PFSK-1 (cell line): ENCODE results near the gene CD22.

ENCODE experiments used
- FOXP2 ChIP-seq: optimal IDR thresholded peaks from 2 replicates; pipeline ENCODE3; 2011; ENCODE audit warnings: borderline replicate concordance, control low read depth, inconsistent platforms; ENCODE audit not compliant: insufficient read depth; ENCODE audit errors: extremely low read length, extremely low read depth
- POLR2AphosphoS5 ChIP-seq: IDR thresholded peaks from 2 replicates; pipeline ENCODE4 v1.6.1; 2012; ENCODE audit warnings: low read depth, mild to moderate bottlenecking, control low read depth, low read length, moderate library complexity
- REST ChIP-seq, 2 experiments: IDR thresholded peaks; 2 replicates each; pipeline versions ENCODE4 v1.6.1 to v1.8.0; 2011 to 2012; ENCODE audit warnings: low read depth in 2 of 2, low read length in 2 of 2, control low read depth in 1 of 2, inconsistent platforms in 1 of 2, mild to moderate bottlenecking in 1 of 2, moderate library complexity in 1 of 2; ENCODE audit not compliant: insufficient read depth in 1 of 2
- SIN3A ChIP-seq: IDR thresholded peaks from 2 replicates; pipeline ENCODE4 v1.6.1; 2012; ENCODE audit warnings: mild to moderate bottlenecking, low read length, moderate library complexity, borderline replicate concordance; ENCODE audit not compliant: insufficient read depth
- TAF1 ChIP-seq: IDR thresholded peaks from 2 replicates; pipeline ENCODE4 v1.6.1; 2012; ENCODE audit warnings: low read length, control low read depth, borderline replicate concordance; ENCODE audit not compliant: insufficient read depth

Gene CD22

DNA sequence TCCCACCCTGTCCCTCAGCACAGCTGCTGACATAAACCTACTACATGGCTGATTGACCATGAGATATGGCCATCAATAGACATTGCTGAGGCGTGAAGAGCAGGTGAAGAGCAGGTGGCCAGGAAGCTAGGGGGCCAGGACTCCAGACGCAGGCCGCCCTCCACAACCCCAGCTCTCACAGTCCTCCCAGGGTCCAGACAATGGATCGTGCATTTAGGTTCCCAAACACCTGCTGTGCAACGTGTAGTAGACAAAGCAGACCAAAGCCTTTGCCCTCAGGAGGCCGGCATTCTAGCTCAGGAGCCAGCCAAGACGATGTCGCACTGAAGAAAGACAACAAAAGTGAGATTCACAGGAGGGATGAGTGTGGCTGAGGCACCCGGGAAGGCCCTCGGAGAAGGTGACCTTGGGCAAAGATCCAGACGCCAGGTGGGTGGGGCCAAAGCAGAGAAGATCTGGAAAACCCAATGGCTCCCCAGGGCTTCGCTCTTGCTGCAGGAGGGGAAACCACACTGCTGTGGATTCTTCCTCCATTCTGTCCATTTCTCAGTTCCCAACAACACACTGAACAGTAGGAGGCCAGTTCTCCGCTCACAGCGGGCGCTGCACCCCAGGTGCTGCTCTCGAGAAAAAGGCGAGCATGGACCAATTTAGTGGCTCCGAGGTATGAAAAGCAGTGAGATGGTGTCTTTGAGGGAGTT, 20.1 kb downstream of the CD22 start:
- TF ChIP-seq REST (IDR thresholded peaks at IDR 0.05; ENCODE audit: insufficient read depth in 1 of 2, low read depth in 2 of 2, low read length in 2 of 2) (no peak), TAF1 (no peak), FOXP2 (no peak), SIN3A (no peak), POLR2AphosphoS5 (no peak)

GRCh38 chr19:35349614-35350521, 20.9 kb downstream of the CD22 start:
- TF ChIP-seq POLR2AphosphoS5: no peak

- TF ChIP-seq FOXP2 (no peak), POLR2AphosphoS5 (no peak), REST (IDR thresholded peaks at IDR 0.05; ENCODE audit: insufficient read depth in 1 of 2, low read depth in 2 of 2, low read length in 2 of 2) (no peak), TAF1 (no peak), SIN3A (no peak)
Measured at GRCh38 chr19:35350591-35350990, 21.6 kb downstream of the CD22 start.

GRCh38 chr19:35351411-35352176, 22.6 kb downstream of the CD22 start:
- TF ChIP-seq REST (IDR thresholded peaks at IDR 0.05; ENCODE audit: insufficient read depth in 1 of 2, low read depth in 2 of 2, low read length in 2 of 2) (no peak), FOXP2 (no peak), POLR2AphosphoS5 (no peak), SIN3A (no peak), TAF1 (no peak)

GRCh38 chr19:35352177-35352447, 23.1 kb downstream of the CD22 start:
- TF ChIP-seq TAF1: no peak
- TF ChIP-seq FOXP2: no peak
- no peak for TF ChIP-seq REST (IDR thresholded peaks at IDR 0.05; ENCODE audit: insufficient read depth in 1 of 2, low read depth in 2 of 2, low read length in 2 of 2)
- no peak for TF ChIP-seq POLR2AphosphoS5
- TF ChIP-seq SIN3A: no peak
